Thyroid gland (tissue), 4 donors: ENCODE data around the gene EIF6.
"Not testable (repeated sequence)": the region's sequence is repeated elsewhere in the genome, so short reads cannot be mapped to it uniquely, and the experiment has no call there.

Experiments used
- POLR2A ChIP-seq, 2 donors: fragments of 450-650 bp; IDR thresholded peaks; one replicate each; pipeline ENCODE4 v1.6.1; 2017; ENCODE audit warnings: antibody characterized with exemption in 2 of 2, mild to moderate bottlenecking in 2 of 2, moderate library complexity in 1 of 2
- TF ChIP-seq, protein P1 (sequence below), 6 experiments: fragments of 200-600 bp in 3 of 6; fragments of 450-650 bp in 3 of 6; sonication (generic) in 3 of 6; IDR thresholded peaks; one replicate each; pipeline ENCODE4 v1.5.1; 2016 to 2019; ENCODE audit warnings: antibody characterized with exemption in 6 of 6, mild to moderate bottlenecking in 2 of 6, inconsistent platforms in 1 of 6, moderate library complexity in 1 of 6

GRCh38 chr20:35315632-35316020 is 31.1 kb upstream of the EIF6 start:
- TF ChIP-seq, protein P1, sequence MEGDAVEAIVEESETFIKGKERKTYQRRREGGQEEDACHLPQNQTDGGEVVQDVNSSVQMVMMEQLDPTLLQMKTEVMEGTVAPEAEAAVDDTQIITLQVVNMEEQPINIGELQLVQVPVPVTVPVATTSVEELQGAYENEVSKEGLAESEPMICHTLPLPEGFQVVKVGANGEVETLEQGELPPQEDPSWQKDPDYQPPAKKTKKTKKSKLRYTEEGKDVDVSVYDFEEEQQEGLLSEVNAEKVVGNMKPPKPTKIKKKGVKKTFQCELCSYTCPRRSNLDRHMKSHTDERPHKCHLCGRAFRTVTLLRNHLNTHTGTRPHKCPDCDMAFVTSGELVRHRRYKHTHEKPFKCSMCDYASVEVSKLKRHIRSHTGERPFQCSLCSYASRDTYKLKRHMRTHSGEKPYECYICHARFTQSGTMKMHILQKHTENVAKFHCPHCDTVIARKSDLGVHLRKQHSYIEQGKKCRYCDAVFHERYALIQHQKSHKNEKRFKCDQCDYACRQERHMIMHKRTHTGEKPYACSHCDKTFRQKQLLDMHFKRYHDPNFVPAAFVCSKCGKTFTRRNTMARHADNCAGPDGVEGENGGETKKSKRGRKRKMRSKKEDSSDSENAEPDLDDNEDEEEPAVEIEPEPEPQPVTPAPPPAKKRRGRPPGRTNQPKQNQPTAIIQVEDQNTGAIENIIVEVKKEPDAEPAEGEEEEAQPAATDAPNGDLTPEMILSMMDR (IDR thresholded peaks at IDR 0.05) = not testable (repeated sequence)
- not testable (repeated sequence) for TF ChIP-seq POLR2A (IDR thresholded peaks at IDR 0.05)
